ENCODE results near the gene TPP1. TPM values are rescaled to one million over a fixed set of nuclear protein-coding genes. Genes with fewer than 3 reads are reported as not detected.

The TPP1 gene
- total RNA-seq, 1 donor from 2014 or later, result 72.0 TPM

GRCh38 chr11:6602096-6602940 lies 16.9 kb downstream of the TPP1 start:
- no peak for DNase-seq (ENCODE audit: low spot score)
- intact Hi-C loops (cut with DNase I), result loop anchor here (2.0 to 5.0 kb wide), 3 partner anchors 70 to 212 kb away; partner anchors contain the start of genes ARFIP2, SMPD1 and TIMM10B

DNA sequence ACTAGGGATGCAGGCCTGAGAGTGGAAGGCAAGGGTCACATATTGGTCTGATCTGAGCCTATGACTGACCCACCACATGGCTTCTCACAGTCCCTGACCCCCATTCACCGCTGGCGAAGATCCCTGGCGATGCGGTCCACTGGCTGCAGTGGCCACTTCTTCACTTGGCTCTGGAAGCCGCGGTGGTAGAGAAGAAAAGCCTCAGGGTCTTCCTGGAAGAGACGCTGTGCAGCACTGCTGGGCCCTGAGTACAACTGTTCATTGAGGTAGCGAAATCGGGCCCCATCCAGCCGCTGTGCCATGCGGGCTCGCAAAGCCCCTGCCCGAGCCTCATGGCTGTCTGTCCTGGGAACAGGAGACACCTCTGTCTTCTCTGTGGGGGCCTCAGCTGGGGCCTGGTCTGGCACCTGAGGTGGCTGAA lies 18.2 kb downstream of the TPP1 start:
- intact Hi-C loops (cut with DNase I), result loop anchor here (5.0 kb wide), 2 partner anchors 69 to 119 kb away; partner anchors contain the start of genes ARFIP2 and TIMM10B
- no peak for DNase-seq (ENCODE audit: low spot score)

GRCh38 chr11:6599881-6600390 lies 19.3 kb downstream of the TPP1 start:
- no peak for DNase-seq (ENCODE audit: low spot score)
- intact Hi-C loops (cut with DNase I), result loop anchor here (5.0 kb wide), 2 partner anchors 68 to 118 kb away; partner anchors contain the start of genes ARFIP2 and TIMM10B

DNA sequence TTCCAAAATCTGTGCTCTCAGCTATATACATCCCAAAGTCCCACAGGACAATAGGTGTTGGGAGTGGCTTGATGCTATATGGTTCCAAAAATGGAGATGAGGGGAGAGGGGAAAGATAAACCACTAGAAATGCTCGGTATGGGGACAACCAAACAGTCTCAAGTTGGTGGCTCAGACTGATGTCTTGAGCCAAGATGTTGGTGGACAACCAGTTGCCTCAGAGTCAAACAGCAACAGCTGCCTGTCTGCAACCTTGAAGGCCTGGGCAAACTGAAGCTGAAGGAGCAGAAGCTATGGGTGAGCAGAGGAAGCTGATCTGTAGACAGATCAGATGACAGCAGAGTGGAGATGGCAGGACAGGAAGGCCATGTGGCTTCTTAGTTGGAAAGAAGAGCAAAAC lies 19.8 kb downstream of the TPP1 start:
- intact Hi-C loops (cut with DNase I), result no loop called here

GRCh38 chr11:6598555-6598954 lies 20.7 kb downstream of the TPP1 start:
- intact Hi-C loops (cut with DNase I), result no loop called here
- no peak for DNase-seq (ENCODE audit: low spot score)

More for the DNA sequence above, 19.8 kb downstream of the TPP1 start:
- DNase-seq (ENCODE audit: low spot score), result no peak

DNA sequence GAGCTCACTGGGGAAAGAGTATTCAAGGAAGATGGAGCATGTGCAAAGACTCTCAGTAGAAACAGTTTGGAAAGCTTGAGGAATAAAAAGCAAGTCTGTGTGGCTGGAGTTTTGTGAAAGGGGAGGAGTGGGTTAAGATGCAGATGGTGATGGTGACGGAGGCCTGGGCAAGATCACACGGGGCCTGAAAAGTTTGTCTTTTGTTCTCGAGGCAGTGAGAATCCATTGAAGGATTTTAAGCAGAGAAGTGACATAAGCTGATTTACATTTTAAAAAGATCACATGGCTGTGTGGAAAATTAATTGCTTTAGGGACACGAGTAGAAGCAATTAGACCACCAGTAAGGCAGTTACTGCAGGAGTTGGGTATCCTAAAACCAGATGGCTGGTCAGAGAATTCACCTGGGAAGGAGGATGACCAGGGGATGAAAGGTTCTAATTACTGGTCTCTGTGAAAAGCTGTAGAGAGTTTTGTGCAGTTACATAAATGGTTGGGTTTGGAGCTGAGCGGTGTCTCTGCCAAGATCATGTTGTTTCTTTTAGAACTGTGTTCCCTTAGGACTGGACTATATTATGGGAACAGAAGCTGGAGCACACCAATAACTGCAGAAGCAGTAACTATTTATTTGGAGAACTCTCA lies 22.9 kb downstream of the TPP1 start:
- no peak for DNase-seq (ENCODE audit: low spot score)
- intact Hi-C loops (cut with DNase I), result no loop called here

DNA sequence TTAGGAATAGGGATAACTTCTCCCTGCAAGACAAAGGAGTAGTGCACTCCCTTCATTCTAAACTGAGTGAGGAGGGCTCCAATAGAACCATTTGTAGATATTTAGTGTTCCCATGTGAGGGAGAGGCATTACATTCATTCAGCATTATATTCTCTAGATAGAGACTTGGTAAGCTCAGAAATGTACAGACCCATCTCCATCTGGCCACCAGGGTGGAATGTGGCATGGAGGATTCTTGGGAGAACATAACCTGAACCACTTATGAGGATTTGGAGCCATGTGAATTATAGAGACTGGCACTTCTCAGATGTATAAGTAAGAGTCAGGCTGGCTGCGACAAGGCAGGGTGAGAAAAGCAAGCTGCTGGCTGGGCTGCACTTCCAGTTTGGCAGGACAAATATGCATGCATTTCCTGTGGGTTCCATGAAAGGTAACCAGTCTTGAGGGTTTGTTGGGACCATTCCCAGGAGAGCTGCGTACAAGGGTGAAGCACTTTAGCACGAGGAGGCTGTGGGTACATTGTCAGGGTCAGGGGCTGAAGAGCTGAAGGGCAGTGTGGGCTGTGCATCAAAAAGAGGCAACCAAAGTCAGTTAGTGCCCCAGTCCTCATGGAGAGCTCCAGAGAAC lies 25.0 kb downstream of the TPP1 start:
- no peak for DNase-seq (ENCODE audit: low spot score)
- intact Hi-C loops (cut with DNase I), result no loop called here

- intact Hi-C loops (cut with DNase I), result loop anchor here (5.0 kb wide), 1 partner anchor 56 kb away; no protein-coding TSS in a partner anchor
- no peak for DNase-seq (ENCODE audit: low spot score)
Measured at GRCh38 chr11:6588018-6588417, 31.2 kb downstream of the TPP1 start.

DNA sequence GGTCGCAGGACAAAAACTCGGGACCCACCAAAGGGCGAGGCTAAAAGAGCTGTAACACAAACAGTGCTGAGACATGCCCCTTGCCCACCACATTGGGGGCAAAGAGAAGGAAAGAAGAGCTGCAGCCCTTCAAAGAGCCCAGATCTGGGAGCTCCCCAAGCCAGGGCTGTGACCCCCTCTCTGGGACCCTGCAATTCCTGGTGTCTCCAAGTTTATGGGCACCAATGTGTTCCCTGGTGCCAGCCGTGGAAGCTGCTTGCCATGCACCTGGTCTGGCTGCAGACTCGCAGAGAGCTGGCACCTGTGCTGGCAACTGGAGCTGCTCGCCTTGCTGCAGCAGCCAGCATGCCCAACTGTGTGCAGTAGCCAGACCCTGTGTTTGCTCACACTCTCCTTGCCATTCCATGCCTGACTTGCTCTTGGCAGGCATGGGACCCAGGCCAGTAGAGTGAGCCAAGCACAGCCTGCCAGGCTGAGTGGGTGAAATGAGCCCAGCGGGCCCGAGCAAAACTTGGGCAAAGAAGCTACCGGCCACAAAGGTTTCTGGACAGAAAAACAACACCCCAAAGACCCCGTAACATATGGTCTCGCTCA lies 31.8 kb downstream of the TPP1 start:
- intact Hi-C loops (cut with DNase I), result loop anchor here (5.0 kb wide), 1 partner anchor 55 kb away; no protein-coding TSS in a partner anchor
- DNase-seq (ENCODE audit: low spot score), result no peak

- DNase-seq (ENCODE audit: low spot score), result no peak
- intact Hi-C loops (cut with DNase I), result loop anchor here (5.0 kb wide), 1 partner anchor 54 kb away; no protein-coding TSS in a partner anchor
Measured at GRCh38 chr11:6586434-6587359, 32.5 kb downstream of the TPP1 start.

GRCh38 chr11:6584528-6584927 lies 34.7 kb downstream of the TPP1 start:
- no peak for DNase-seq (ENCODE audit: low spot score)
- intact Hi-C loops (cut with DNase I), result no loop called here

DNA sequence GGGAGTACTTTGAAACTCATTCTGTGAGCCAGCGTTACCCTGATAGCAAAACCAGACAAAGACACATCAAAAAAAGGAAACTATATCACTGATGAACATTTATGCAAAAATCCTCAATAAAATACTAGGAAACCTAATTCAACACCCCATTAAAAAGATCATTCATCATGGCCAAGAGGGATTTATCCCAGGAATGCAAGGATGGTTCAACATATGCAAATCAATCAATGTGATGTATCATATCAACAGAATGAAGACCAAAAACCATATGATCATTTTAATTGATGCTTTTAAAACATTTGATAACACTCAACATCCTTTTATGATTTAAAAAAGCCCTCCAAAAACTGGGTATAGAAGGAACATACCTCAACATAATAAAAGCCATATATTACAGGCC lies 35.6 kb downstream of the TPP1 start:
- intact Hi-C loops (cut with DNase I), result no loop called here
- no peak for DNase-seq (ENCODE audit: low spot score)

GRCh38 chr11:6579681-6580080 lies 39.5 kb downstream of the TPP1 start:
- intact Hi-C loops (cut with DNase I), result no loop called here
- no peak for DNase-seq (ENCODE audit: low spot score)

DNA sequence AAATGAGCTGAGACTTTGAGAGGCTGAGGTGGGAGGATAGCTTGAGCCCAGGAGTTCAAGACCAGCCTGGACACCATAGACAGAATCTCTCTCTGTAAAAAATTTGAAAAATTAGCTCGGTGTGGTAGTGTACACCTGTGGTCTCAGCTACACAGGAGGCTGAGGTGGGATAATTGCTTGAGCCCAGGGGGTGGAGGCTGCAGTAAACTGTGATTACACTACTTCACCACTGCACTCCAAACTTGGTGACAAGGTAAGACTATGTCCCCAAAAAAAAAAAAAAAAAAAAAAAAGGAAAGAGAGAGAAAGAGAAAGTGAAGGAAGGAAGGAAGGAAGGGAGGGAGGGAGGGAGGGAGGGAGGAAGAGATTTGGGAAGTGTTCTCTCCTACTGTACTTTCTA lies 41.1 kb downstream of the TPP1 start:
- DNase-seq (ENCODE audit: low spot score), result no peak

GRCh38 chr11:6576471-6577373 lies 42.5 kb downstream of the TPP1 start:
- intact Hi-C loops (cut with DNase I), result no loop called here
- no peak for DNase-seq (ENCODE audit: low spot score)

More for the DNA sequence above, 41.1 kb downstream of the TPP1 start:
- intact Hi-C loops (cut with DNase I), result no loop called here

DNA sequence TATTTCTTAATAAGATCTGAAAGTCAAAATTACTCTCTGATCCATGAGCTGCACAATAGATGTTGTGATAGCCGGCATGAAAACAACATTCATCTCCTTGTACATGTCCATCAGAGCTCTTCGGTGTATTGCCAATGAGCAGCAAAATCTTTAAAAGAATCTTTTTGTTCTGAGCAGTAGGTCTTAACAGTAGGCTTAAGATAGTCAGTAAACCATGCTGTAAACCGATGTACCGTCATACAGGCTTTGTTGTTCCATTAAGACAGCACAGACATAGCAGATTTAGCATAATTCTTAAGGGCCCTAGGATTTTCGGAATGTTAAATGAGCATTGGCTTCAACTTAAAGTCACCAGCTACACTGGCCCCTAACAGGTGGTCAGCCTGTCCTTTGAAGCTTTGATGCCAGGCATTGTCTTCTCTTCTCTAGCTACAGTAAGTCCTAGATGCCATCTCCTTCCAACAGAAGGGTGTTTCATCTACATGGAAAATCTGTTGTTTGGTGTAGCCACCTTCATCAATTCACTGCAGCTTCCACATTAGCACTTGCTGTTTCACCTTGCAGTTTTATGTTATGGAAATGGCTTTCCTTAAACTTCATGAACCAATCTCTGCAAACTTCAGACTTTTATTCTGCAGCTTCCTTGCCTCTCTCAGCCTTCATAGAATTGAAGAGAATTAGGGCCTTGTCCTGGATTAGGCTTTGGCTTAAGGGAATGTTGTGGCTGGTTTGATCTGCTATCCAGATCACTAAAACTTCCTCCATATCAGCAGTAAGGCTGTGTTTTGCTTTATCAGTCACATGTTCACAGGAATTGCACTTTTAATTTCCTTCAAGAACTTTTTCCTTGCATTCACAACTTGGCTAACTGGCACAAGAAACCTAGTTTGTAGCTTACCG lies 44.2 kb downstream of the TPP1 start:
- DNase-seq (ENCODE audit: low spot score), result no peak
- intact Hi-C loops (cut with DNase I), result no loop called here

- intact Hi-C loops (cut with DNase I), result no loop called here
Measured at GRCh38 chr11:6572215-6572614, 47.0 kb downstream of the TPP1 start.

More at GRCh38 chr11:6572215-6572614, 47.0 kb downstream of the TPP1 start:
- no peak for DNase-seq (ENCODE audit: low spot score)
